ENCODE data around the gene RASD2. TPM values are rescaled to one million over a fixed set of nuclear protein-coding genes. Genes with fewer than 3 reads are reported as not detected.

The RASD2 gene
- total RNA-seq, 1 experiment from 2014 or later = 0.24 TPM

- DNase-seq (ENCODE audit: low read depth) = no peak
Measured at GRCh38 chr22:35518811-35519210, 21.8 kb upstream of the RASD2 start.

DNA sequence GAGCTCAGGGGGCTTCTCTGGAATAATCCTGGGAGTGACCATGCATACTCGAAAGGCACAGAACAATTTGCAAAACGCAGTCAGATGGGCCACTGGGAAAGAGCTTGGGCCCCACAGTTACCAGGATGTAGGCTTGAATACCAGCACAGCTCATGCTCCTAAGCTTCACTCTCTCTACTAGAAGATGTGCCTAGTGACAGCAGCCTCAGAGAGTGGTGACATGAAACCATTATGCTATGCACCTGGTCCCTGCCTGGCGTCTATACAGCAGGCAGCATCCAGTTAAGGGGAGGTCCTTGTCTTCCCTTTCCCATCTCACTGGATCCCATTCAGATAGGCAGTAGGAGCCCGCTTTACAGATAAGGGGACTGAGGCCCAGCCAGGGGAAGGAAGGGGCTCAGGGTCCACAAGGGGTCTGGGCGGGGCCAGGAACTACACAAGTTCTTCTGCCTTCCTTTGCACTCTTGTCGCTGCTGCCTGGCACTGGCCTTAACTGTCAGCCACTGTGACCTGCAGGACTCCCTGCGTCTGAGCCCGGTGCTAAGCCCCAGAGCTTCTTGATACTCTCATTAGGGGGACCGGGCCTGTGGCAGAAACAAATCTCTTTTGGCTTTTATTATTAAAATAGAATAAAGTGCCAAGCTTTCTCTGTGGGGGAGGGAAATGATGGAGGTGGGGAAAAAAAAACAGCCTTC lies 21.2 kb upstream of the RASD2 start:
- DNase-seq (ENCODE audit: low read depth) = no peak

GRCh38 chr22:35521358-35522224 lies 19.0 kb upstream of the RASD2 start:
- DNase-seq (ENCODE audit: low read depth) = no peak

DNA sequence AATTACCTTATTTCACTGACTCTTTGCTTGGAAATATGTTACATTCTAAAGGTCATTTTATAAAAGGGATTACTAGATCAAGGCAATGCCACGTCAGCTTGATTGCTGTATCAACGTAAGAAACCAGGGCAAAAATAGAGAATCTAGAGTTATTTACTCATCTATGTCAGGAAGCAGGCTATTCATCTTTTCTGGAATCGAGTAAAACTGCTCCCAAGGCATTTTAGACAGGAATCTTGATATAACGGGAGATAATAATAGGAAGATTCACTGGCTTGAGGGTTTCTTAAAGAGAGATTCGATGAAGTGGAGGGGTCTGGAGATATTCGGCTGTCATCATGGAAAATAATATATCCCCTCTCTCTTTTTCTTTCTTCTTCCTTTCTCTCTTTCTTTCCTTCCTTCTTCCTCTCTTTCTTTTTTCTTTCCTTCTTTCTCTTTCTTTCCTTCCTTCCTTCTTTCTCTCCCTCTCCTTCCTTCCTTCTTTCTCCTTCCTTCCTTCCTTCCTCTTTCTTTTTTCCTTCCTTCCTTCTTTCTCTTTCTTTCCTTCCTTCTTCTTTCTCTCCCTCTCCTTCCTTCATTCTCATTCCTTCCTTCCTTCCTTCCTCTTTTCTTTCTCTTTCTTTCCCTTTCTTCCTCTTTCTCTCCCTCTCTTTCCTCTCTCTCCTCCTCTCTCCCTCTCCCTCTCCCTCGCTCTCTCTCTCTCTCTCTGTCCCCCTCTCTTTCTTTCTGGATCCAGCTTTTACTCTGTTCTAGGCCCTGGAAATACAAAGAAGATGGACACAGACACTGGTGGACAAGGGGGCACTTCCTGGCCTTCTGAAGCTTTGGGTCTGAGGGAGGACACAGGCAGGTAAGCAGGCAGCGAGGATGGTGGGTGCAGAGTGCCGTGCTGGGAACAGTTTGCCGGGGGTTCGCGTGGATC lies 18.1 kb upstream of the RASD2 start:
- no peak for DNase-seq (ENCODE audit: low read depth)

- DNase-seq (ENCODE audit: low read depth) = no peak
Measured at GRCh38 chr22:35523167-35523947, 17.3 kb upstream of the RASD2 start.

DNA sequence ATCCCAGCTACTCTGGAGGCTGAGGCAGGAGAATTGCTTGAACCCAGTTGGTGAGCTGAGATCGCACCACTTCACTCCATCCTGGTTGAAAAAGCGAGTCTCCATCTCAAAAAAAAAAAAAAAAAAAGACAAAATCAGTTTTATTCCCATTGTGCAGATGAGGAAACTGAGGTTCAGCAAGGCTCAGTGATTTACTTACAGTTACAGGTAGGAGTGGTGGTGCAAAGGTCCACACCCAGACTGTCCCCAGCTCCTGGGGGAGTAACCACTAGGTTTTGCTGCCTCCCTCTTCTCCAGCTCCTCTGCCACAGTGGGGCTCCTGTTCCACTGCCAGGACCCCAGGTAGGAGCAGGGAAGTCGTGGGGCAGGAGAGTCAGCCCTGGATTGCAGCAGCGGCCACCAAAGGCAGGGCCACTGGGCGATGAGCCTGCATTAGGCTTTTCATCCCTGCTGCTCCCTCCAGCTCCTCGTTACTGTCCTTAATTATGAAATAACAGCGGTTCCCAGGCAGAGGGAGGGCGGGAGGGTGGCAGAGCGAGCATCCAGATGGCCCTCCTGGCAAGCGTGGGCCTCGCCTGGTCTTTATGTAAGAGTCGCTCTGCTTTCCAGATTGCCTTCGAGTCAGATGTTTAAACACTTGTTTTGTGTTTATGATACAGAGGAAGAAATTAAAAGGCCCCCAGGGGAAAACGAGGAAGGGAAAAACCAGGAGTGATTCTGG lies 15.5 kb upstream of the RASD2 start:
- peak; percentile 50 for DNase-seq (ENCODE audit: low read depth)

DNA sequence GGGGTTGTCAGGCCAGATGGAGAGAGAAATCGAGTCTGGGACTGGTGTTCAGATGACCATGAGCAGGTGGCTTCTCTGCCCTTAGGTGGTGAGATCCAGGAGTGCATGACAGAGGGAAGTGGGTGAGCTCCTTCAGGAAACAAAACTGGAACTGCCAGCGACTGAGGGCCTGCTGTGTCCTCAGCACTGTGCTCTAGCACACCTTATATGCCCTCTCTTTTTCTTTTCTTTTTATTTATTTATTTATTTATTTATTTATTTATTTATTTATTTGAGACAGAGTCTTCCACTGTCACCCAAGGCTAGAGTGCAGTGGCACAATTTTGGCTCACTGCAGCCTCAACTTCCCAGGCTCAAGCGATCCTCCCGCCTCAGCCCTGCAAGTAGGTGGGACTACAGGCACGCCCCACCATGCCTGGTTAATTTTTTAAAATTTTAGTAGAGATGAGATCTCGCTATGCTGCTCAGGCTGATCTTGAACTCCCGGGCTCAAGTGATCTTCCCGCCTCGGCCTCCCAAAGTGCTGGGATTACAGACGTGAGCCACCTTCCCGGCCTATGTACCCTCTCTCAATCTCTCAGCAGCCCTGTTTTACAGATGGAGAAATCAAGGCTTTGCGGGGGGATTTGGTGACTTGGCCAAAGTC lies 14.8 kb upstream of the RASD2 start:
- no peak for DNase-seq (ENCODE audit: low read depth)

DNA sequence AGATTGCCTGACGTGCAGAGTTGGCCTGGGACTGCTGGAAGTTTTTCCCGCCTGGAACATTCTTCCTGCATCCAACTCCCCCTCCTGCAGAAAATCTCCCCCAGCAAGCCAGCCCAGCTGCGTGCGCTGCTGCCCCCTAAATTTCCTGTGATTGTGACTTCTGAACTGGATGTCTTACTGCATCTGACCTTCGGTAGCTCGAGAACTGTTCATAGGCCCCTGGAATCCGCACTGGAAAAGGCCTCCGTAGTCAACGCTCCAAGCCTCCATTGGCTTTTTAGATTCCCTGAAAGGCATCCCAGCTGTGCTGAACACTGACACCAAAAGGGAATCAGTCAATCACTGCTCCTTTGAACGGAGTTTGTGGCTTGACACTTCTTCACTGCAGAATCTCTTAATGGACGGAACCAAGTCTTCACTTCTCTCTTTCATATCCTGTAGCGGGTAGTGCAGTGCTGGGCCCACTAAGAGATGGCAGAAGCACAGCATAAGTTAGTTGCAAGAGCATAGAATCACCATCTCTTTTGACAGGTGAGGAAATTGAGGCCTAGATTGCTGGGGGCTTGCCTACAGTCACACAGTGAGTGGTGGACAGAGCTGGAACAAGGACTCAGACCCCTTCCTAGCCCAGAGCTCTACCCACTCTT lies 14.2 kb upstream of the RASD2 start:
- no peak for DNase-seq (ENCODE audit: low read depth)

DNA sequence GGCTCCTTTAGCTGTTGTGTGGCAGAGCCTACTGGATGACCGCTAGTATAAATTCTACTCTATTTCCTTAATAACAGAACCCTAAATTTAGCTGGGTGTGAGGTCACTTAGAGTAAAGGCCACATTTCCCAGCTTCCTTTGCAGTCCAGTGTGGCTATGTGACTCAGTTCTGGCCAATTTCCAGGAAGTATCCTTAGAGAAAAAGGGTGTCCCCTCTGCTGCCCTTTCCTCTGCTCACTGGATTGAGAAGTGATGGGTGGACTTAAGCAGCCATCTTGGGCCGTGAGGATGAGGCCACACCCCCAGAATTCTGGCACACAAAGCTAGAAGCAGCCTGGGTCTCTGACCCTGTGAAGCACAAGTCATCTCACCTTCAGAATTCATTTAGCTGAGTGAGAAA lies 11.7 kb upstream of the RASD2 start:
- DNase-seq (ENCODE audit: low read depth) = no peak

- DNase-seq (ENCODE audit: low read depth) = no peak
Measured at GRCh38 chr22:35530700-35531099, 9.9 kb upstream of the RASD2 start.

DNA sequence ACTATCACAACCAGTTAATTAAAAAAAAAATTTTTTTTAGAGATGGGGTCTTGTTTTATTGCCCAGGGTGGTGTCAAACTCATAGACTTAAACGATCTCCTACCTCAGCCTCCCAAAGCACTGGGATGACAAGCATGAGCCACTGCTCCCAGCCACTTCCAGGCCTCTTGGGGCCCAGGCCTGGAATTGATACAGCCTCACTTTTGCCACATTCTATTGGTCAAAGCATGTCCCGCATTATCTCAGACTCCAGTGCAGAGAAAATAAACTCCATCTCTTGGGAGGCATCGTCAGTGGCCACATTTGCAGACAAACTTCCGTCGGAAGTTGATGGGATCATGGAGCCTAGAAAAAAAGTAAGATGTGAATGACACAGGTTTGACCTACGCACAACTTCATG lies 9.4 kb upstream of the RASD2 start:
- no peak for DNase-seq (ENCODE audit: low read depth)

DNA sequence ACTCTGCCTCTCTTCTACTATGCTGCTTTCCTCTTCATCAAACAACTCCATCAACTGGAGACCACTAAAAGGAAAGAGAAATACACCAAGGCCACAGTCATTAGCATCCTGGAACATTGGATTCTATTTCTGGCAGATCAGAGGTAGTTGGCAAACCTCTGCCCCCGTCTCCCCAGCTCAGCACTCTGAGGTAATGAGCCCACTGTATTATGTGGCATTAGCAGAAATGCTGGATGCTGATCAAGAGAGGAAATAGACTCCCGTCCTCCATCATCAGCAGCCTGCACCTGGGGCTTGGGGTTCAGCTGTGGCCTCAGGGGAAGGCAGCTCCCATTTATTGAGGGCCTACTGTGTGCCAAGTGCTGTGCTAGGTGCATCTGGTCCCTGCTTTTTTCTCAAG lies 9.0 kb upstream of the RASD2 start:
- DNase-seq (ENCODE audit: low read depth) = no peak

GRCh38 chr22:35533365-35534029 lies 7.1 kb upstream of the RASD2 start:
- DNase-seq (ENCODE audit: low read depth) = no peak

DNA sequence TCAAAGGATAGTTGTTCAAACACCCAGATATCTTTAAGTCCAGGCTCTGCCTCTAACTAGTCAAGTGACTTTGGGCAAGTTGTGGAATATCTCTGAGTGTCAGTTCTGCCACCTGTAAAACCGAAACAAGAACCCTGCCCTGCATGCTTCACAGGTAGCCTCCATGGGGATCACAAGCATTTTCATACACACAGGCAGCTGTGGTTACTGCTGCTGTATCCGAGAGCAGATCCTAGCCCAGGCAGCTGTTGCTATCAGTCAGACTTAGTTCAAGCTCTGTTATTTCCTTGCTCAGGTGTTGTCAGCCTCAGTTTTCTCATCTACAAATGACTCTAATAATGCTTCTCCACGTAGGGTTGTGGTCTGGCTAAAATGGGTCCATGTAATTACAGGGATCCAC lies 6.5 kb upstream of the RASD2 start:
- no peak for DNase-seq (ENCODE audit: low read depth)

DNA sequence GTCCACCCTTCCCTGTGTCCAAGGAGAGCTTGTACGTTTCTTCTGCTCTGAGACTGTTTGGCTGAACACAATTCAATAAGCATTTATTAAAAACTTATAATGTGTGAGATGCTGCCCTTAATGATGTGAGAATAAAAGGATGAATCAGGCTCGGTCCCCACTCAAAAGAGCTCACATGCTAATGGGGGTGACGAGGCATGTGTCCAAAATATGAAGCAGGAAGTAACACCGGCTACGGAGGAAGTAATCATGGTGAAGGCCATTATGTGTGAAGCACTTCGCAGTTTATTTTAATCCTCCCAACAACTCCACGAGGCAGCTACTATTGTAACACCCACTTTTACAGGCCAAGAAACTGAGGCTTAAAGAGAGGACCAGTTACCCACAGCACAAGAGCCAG lies 3.4 kb upstream of the RASD2 start:
- DNase-seq (ENCODE audit: low read depth) = no peak

GRCh38 chr22:35538801-35539321 lies 1.8 kb upstream of the RASD2 start:
- DNase-seq (ENCODE audit: low read depth) = no peak

DNA sequence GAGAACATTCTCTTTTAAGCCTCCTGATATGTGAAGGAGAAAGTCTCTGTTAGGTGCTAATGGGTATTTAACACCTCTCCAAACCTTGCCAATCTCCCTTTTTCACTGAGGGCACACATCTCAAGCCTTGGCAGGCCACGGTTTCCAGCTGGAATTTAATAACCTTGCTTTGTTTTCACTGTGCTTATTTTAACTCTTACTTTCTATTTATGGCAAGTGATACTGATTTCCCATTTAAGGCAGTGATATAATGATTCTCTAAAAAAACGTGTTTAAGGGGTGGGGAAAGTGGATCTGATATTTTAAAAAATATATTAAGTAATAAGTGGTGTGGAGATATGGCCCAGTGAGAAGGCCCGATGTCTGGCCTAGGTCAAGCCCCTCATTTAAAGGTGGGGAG lies 1.1 kb upstream of the RASD2 start:
- no peak for DNase-seq (ENCODE audit: low read depth)

DNA sequence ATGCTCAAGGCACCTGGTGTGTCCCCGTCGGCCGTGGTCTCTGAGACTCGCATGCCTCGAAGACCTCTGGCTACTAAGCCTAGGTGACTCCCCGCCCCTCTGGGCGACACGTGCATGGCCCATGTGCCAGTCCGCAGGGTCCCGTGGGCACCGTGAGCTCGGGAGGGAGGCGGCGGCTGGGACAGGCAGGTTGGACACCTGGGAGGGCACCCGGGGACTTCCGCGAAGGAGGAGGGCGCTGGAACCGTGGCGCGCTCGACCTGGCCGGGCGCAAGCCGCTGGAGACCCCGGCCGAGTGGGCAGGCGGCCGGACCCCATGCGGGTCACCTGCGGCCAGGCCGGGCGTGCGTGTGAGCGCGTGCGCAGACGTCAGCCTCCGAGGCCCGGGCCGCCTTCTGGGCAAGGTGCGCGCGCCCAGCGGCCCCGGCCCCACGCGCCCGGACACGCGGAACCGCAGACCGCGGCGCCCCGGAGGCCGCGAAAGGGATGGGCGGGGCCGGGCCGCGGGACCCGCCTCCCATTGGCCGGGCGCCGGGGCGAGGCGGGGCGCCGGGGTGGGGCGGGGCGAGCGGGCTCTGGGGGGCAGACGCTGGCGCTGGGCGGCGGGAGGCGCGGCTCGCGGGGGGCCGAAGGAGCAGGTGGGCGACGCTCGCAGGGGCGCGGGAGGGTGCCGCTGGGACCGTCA lies 579 bp upstream of the RASD2 start:
- DNase-seq (ENCODE audit: low read depth) = peak; percentile 44
